Activated CD4-positive, alpha-beta T cell treated with anti-CD3 and anti-CD28 coated beads for 36 hours (primary cell): ENCODE results near the gene SIL1. TPM values are rescaled to one million over a fixed set of nuclear protein-coding genes. Genes with fewer than 3 reads are reported as not detected.

Source experiments
- ATAC-seq: fragments of 200-7000 bp; cut with Tn5 transposase; one replicate; pipeline ENCODE4 v1.10.0; 2021; ENCODE audit warnings: mild to moderate bottlenecking, moderate library complexity
- CTCF ChIA-PET: fragments of 350-600 bp; sonication (Branson Sonifier 250); formaldehyde crosslinking; loops from one replicate; lab custom pipeline; 2021; ENCODE audit warnings: antibody characterized with exemption; lab: Charles Lee
- POLR2A ChIA-PET: fragments of 350-600 bp; sonication (Branson Sonifier 250); formaldehyde crosslinking; loops from one replicate; lab custom pipeline; 2021; ENCODE audit warnings: antibody characterized with exemption, inconsistent platforms; lab: Charles Lee
- DNase-seq: peaks from one replicate; pipeline ENCODE4 v3.0.0-alpha.2; 2020
- H3K27ac Mint-ChIP-seq: one replicate; pipeline ENCODE4 v1.8.0; 2021; ENCODE audit warnings: mixed read lengths
- H3K27me3 Mint-ChIP-seq: one replicate; pipeline ENCODE4 v1.8.0; 2021; ENCODE audit warnings: mixed read lengths
- H3K36me3 Mint-ChIP-seq: one replicate; pipeline ENCODE4 v1.8.0; 2021; ENCODE audit warnings: low read depth, mixed read lengths
- H3K4me1 Mint-ChIP-seq: one replicate; pipeline ENCODE4 v1.8.0; 2021; ENCODE audit warnings: mixed read lengths
- H3K4me3 Mint-ChIP-seq: one replicate; pipeline ENCODE4 v1.8.0; 2021; ENCODE audit warnings: mild to moderate bottlenecking, moderate library complexity, mixed read lengths
- H3K9me3 Mint-ChIP-seq: one replicate; pipeline ENCODE4 v1.8.0; 2021; ENCODE audit warnings: low read depth, mixed read lengths
- intact Hi-C, 2 experiments: fragments of 100-400 bp; cut with DNase I in 1 of 2; cut with micrococcal nuclease in 1 of 2; formaldehyde crosslinking; loops; one replicate each; pipeline versions ENCODE4 v1.14.2 to v1.15.1; 2022 to 2024; cut with DNase I, micrococcal nuclease
- total RNA-seq, 2 experiments: library from RNA; stranded (reverse); gene quantifications; one replicate each; pipeline ENCODE4 v1.2.3, GENCODE V29; 2021

Gene SIL1
- total RNA-seq, 2 experiments from 2014 or later, result 11.2 to 14.4 TPM

GRCh38 chr5:139150367-139150999 lies 47.7 kb downstream of the SIL1 start:
- H3K4me3 Mint-ChIP-seq, result no peak overlapping the region
- ATAC-seq, result no peak
- DNase-seq, result no peak
- H3K27ac Mint-ChIP-seq, result no peak overlapping the region
- intact Hi-C loops, result no loop called here
- CTCF ChIA-PET, result interaction anchor here (0.5 to 0.6 kb wide), 2 partner anchors 100 to 784 kb away, joined by 3 to 4 read pairs; no protein-coding TSS in a partner anchor
- POLR2A ChIA-PET, result no interaction called here
- H3K9me3 Mint-ChIP-seq, result no peaks in the 10 kb centered on the region
- peaks cover 23% of the 10 kb centered on the region for H3K4me1 Mint-ChIP-seq
- H3K27me3 Mint-ChIP-seq, result no peaks in the 10 kb centered on the region
- no peaks in the 10 kb centered on the region for H3K36me3 Mint-ChIP-seq

GRCh38 chr5:139149477-139150199 lies 48.5 kb downstream of the SIL1 start:
- ATAC-seq (no peak), DNase-seq (no peak)
- H3K4me1 Mint-ChIP-seq, result peaks cover 30% of the 10 kb centered on the region
- no peaks in the 10 kb centered on the region for H3K27me3 Mint-ChIP-seq
- ChIA-PET CTCF (no interaction called here), POLR2A (no interaction called here)
- no peak overlapping the region for H3K4me3 Mint-ChIP-seq
- intact Hi-C loops, result loop anchor here in 1 of 2 experiments (5.0 kb wide), 1 partner anchor 167 kb away; no protein-coding TSS in a partner anchor
- no peaks in the 10 kb centered on the region for H3K9me3 Mint-ChIP-seq
- H3K36me3 Mint-ChIP-seq, result no peaks in the 10 kb centered on the region
- H3K27ac Mint-ChIP-seq, result no peak overlapping the region

DNA sequence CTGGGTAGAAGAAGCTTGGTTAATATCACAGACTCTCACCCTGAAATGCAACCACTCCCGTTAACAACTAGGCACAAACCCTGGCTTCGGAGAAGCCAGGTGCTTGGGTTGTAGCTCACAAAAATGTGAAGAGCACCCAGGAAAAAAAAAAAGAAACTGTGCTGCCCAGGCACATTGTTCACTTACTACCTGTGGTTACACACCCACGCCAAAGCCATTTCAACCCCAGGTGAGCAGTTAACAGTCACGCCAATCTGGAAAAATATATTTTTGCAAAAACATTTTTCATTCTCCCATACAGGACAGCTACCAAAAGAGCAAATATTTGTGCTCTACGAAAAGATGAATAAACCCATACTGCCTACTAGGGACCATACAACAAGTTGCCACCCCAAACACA lies 49.2 kb downstream of the SIL1 start:
- Mint-ChIP-seq H3K27me3 (no peaks in the 10 kb centered on the region), H3K27ac (no peak overlapping the region), H3K4me1 (peaks cover 34% of the 10 kb centered on the region), H3K36me3 (no peaks in the 10 kb centered on the region), H3K4me3 (no peak overlapping the region), H3K9me3 (no peaks in the 10 kb centered on the region)
- ChIA-PET CTCF (no interaction called here), POLR2A (no interaction called here)
- intact Hi-C loops, result loop anchor here in 1 of 2 experiments (5.0 kb wide), 1 partner anchor 167 kb away; no protein-coding TSS in a partner anchor
- DNase-seq, result no peak
- ATAC-seq, result no peak

GRCh38 chr5:139148306-139148705 lies 49.9 kb downstream of the SIL1 start:
- ChIA-PET POLR2A (no interaction called here), CTCF (interaction anchor here (1.3 kb wide), 1 partner anchor 10 kb away, joined by 4 read pairs; no protein-coding TSS in a partner anchor)
- Mint-ChIP-seq H3K36me3 (no peaks in the 10 kb centered on the region), H3K27me3 (no peaks in the 10 kb centered on the region), H3K9me3 (no peaks in the 10 kb centered on the region), H3K27ac (no peak overlapping the region), H3K4me1 (peaks cover 36% of the 10 kb centered on the region), H3K4me3 (no peak overlapping the region)
- ATAC-seq (no peak), DNase-seq (no peak)
- intact Hi-C loops, result loop anchor here in 1 of 2 experiments (5.0 kb wide), 1 partner anchor 166 kb away; no protein-coding TSS in a partner anchor

GRCh38 chr5:139147483-139148087 lies 50.6 kb downstream of the SIL1 start:
- Mint-ChIP-seq H3K36me3 (no peaks in the 10 kb centered on the region), H3K27ac (no peak overlapping the region), H3K4me1 (peaks cover 36% of the 10 kb centered on the region), H3K4me3 (no peak overlapping the region), H3K27me3 (no peaks in the 10 kb centered on the region), H3K9me3 (no peaks in the 10 kb centered on the region)
- no peak for ATAC-seq
- intact Hi-C loops, result loop anchor here in 1 of 2 experiments (5.0 kb wide), 1 partner anchor 165 kb away; no protein-coding TSS in a partner anchor
- CTCF ChIA-PET, result interaction anchor here (1.3 kb wide), 1 partner anchor 9 kb away, joined by 4 read pairs; no protein-coding TSS in a partner anchor
- no peak for DNase-seq
- POLR2A ChIA-PET, result no interaction called here

DNA sequence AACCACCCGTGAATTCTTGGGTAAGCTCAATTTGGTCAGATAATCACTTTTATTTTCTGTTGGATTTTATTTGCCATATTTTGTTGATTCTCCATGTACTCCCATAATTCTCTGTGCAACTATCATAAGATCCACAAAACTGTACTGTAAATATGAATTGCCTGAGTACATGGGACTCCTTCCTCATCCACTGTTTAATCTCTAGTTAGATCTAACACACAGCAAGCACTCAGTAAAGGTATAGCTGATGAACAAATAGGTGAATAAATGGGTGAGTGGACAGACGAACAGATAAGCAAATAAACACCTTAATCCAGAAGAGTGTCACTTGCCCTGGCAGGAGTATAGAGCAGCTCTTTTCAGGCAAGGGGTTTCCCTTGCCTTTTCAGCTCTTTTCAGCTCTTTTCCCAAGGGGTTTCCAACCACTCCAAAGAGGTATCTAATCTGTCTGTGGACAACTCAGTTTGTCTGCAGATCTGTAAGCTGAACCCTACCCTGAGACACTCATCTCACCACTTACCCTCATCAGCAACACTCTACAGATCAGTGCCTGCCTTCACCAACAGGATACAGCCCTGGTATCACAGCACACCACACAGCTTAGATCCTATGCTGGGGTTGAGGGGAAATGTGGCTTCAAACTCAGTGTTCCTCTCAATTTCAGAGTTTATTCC lies 51.2 kb downstream of the SIL1 start:
- no peaks in the 10 kb centered on the region for H3K9me3 Mint-ChIP-seq
- intact Hi-C loops, result loop anchor here in 1 of 2 experiments (5.0 kb wide), 1 partner anchor 165 kb away; no protein-coding TSS in a partner anchor
- peaks cover 36% of the 10 kb centered on the region for H3K4me1 Mint-ChIP-seq
- no peak overlapping the region for H3K27ac Mint-ChIP-seq
- DNase-seq, result peak; percentile 11
- ATAC-seq, result peak; percentile 79
- ChIA-PET POLR2A (no interaction called here), CTCF (interaction anchor here (0.7 to 1.3 kb wide), 2 partner anchors 9 to 470 kb away, joined by 3 to 4 read pairs; no protein-coding TSS in a partner anchor)
- H3K4me3 Mint-ChIP-seq, result no peak overlapping the region
- no peaks in the 10 kb centered on the region for H3K27me3 Mint-ChIP-seq
- no peaks in the 10 kb centered on the region for H3K36me3 Mint-ChIP-seq

DNA sequence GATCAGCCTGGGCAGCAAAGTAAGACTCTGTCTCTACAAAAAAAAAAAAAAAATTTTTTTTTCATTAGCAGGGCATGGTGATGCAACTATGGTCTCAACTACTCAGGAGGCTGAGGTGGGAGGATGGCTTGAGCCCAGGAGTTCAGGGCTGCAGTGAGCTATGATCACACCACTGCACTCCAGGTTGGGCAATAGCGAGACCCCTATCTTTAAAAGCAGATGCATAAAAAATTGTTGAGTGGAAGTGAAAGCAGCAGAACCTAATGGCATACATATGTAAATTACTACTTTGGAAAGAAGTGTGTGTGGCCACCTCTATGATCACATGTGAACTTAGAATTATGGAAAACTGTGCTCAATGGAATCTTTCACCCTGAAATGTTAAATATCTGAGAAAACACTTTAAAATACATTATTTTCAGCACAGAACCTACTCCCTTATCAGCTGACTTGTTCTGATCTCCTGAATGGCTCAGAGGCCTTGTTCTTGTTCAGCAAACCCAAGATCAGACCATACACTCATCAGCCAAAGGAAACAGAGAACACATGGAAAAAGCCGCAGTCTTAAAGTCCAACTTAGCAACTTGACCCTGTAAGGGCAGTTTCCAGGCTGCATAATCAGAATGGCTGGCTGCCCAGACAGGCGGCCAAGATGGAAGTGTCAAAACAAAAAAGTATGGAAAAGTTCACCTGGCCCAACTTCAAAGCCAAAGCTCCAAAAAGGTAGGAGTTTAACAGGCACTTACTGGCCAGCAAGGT lies 56.5 kb downstream of the SIL1 start:
- DNase-seq, result no peak
- intact Hi-C loops, result no loop called here
- H3K36me3 Mint-ChIP-seq, result no peaks in the 10 kb centered on the region
- H3K9me3 Mint-ChIP-seq, result no peaks in the 10 kb centered on the region
- peaks cover 27% of the 10 kb centered on the region for H3K4me1 Mint-ChIP-seq
- no peak for ATAC-seq
- H3K27ac Mint-ChIP-seq, result no peak overlapping the region
- ChIA-PET POLR2A (no interaction called here), CTCF (interaction anchor here (1.1 kb wide), 1 partner anchor 15 kb away, joined by 4 read pairs; no protein-coding TSS in a partner anchor)
- no peak overlapping the region for H3K4me3 Mint-ChIP-seq
- H3K27me3 Mint-ChIP-seq, result peaks cover 2% of the 10 kb centered on the region

DNA sequence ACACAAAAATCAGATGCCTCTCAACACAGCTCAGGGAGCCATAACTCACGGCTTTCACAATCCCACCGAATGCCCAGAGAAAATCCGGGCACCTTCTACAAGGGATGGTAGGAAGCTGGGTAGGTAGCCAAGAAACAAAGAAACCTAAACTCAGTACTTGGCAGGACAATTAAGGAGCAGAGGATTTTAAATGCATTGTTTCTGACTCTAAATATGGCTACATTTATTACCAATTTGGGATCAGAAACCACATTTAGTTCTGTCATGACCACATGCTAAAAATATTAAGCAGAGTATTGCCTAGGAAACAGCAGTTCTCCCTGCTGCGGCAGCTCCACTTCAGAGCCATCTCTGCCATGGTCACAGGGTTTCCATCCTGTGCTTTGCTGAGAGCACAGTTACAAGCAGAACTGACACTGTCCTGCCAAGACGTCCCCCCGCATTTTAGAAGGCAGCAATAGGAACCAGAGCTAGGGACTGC lies 57.5 kb downstream of the SIL1 start:
- ChIA-PET CTCF (interaction anchor here (0.6 kb wide), 2 partner anchors 110 to 683 kb away, joined by 3 read pairs; no protein-coding TSS in a partner anchor), POLR2A (no interaction called here)
- Mint-ChIP-seq H3K36me3 (no peaks in the 10 kb centered on the region), H3K27ac (no peak overlapping the region), H3K9me3 (no peaks in the 10 kb centered on the region), H3K4me3 (no peak overlapping the region), H3K27me3 (peaks cover 2% of the 10 kb centered on the region), H3K4me1 (peaks cover 27% of the 10 kb centered on the region)
- DNase-seq, result no peak
- intact Hi-C loops, result no loop called here
- ATAC-seq, result no peak

GRCh38 chr5:139138809-139139208 lies 59.4 kb downstream of the SIL1 start:
- H3K4me3 Mint-ChIP-seq, result no peak overlapping the region
- CTCF ChIA-PET, result interaction anchor here (0.6 to 1.0 kb wide), 3 partner anchors 9 to 174 kb away, joined by 3 to 4 read pairs (median 3); no protein-coding TSS in a partner anchor
- no peak for ATAC-seq
- DNase-seq, result no peak
- POLR2A ChIA-PET, result no interaction called here
- no peaks in the 10 kb centered on the region for H3K9me3 Mint-ChIP-seq
- no peaks in the 10 kb centered on the region for H3K36me3 Mint-ChIP-seq
- H3K27ac Mint-ChIP-seq, result no peak overlapping the region
- peaks cover 13% of the 10 kb centered on the region for H3K4me1 Mint-ChIP-seq
- peaks cover 2% of the 10 kb centered on the region for H3K27me3 Mint-ChIP-seq
- intact Hi-C loops, result no loop called here

GRCh38 chr5:139138109-139138508 lies 60.1 kb downstream of the SIL1 start:
- H3K9me3 Mint-ChIP-seq, result no peaks in the 10 kb centered on the region
- POLR2A ChIA-PET, result no interaction called here
- CTCF ChIA-PET, result interaction anchor here (1.0 kb wide), 1 partner anchor 10 kb away, joined by 4 read pairs; no protein-coding TSS in a partner anchor

More at GRCh38 chr5:139138109-139138508, 60.1 kb downstream of the SIL1 start:
- Mint-ChIP-seq H3K4me1 (peaks cover 13% of the 10 kb centered on the region), H3K36me3 (no peaks in the 10 kb centered on the region), H3K4me3 (no peak overlapping the region), H3K27ac (no peak overlapping the region), H3K27me3 (peaks cover 2% of the 10 kb centered on the region)
- ATAC-seq, result no peak
- DNase-seq, result no peak
- intact Hi-C loops, result no loop called here
